ENCODE measurements around the gene STXBP6.

DNA sequence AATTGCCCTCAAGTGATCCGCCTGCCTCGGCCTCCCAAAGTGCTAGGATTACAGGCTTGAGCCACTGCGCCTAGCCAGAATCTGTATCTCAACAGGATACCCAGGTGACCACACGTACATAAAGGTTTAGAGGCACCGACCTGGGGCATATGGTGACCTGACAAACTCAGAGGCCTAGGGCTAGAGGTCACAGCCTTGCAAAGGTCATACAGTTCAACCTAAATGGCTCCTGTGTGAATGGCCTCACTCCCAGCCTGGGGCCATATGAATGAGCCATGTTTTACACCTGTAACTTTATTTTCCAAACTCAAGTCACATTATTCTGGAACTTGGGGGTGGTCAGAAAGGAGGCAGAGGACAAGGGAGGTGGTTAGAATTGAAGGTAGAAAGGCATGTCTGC, 10.0 kb downstream of the STXBP6 start:
- TF ChIP-seq, protein P1, sequence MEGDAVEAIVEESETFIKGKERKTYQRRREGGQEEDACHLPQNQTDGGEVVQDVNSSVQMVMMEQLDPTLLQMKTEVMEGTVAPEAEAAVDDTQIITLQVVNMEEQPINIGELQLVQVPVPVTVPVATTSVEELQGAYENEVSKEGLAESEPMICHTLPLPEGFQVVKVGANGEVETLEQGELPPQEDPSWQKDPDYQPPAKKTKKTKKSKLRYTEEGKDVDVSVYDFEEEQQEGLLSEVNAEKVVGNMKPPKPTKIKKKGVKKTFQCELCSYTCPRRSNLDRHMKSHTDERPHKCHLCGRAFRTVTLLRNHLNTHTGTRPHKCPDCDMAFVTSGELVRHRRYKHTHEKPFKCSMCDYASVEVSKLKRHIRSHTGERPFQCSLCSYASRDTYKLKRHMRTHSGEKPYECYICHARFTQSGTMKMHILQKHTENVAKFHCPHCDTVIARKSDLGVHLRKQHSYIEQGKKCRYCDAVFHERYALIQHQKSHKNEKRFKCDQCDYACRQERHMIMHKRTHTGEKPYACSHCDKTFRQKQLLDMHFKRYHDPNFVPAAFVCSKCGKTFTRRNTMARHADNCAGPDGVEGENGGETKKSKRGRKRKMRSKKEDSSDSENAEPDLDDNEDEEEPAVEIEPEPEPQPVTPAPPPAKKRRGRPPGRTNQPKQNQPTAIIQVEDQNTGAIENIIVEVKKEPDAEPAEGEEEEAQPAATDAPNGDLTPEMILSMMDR (IDR thresholded peaks at IDR 0.05) = no peak
- no peak for TF ChIP-seq EZH2 (IDR thresholded peaks at IDR 0.05)
- no peak for TF ChIP-seq EZH2phosphoT487 (IDR thresholded peaks at IDR 0.05)

Data from neural progenitor cell (in vitro differentiated cells).